DOHH2 (cell line): ENCODE results near the gene UTRN.

Source experiments
- EZH2phosphoT487 ChIP-seq: fragments of 200-600 bp; sonication (generic); IDR thresholded peaks from 2 replicates; pipeline ENCODE4 v1.6.1; 2017; ENCODE audit warnings: borderline replicate concordance, mild to moderate bottlenecking, antibody characterized with exemption, low read length, moderate library complexity, mixed read lengths
- TF ChIP-seq, protein P1 (sequence below): fragments of 200-600 bp; sonication (generic); IDR thresholded peaks from one replicate; pipeline ENCODE4 v1.5.1; 2014; ENCODE audit warnings: antibody characterized with exemption, mild to moderate bottlenecking, low read depth, low read length; ENCODE audit not compliant: poor library complexity, severe bottlenecking

DNA sequence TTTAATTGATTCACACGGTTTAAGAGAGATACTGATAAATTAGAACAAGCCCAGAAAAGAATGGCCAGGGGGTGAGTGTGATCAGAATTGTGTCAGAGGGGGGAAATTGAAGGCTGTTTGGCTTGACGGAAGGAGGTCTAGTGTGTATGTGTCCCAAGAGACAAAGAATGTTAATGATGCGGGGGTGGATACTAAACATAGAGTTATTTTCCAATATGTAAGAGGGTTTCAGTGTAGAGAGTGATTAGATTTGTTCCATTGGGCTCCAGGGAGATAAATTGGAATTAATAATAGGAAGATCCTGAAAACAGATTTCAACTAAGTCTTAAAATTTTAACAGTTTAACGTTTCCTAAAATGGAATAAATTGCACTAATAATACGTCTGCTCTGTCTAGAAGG is 38.1 kb upstream of the UTRN start:
- TF ChIP-seq, protein P1, sequence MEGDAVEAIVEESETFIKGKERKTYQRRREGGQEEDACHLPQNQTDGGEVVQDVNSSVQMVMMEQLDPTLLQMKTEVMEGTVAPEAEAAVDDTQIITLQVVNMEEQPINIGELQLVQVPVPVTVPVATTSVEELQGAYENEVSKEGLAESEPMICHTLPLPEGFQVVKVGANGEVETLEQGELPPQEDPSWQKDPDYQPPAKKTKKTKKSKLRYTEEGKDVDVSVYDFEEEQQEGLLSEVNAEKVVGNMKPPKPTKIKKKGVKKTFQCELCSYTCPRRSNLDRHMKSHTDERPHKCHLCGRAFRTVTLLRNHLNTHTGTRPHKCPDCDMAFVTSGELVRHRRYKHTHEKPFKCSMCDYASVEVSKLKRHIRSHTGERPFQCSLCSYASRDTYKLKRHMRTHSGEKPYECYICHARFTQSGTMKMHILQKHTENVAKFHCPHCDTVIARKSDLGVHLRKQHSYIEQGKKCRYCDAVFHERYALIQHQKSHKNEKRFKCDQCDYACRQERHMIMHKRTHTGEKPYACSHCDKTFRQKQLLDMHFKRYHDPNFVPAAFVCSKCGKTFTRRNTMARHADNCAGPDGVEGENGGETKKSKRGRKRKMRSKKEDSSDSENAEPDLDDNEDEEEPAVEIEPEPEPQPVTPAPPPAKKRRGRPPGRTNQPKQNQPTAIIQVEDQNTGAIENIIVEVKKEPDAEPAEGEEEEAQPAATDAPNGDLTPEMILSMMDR, result no peak
- TF ChIP-seq EZH2phosphoT487, result no peak
